Common myeloid progenitor, CD34-positive (primary cell): ENCODE data around the gene ALX3.

Experiments
- CTCF ChIA-PET: fragments of 350-600 bp; sonication (Branson Sonifier 250); formaldehyde crosslinking; loops from one replicate; lab custom pipeline; 2021; ENCODE audit warnings: antibody characterized with exemption; lab: Charles Lee
- POLR2A ChIA-PET: fragments of 350-600 bp; sonication (Branson Sonifier 250); formaldehyde crosslinking; loops from one replicate; lab custom pipeline; 2021; ENCODE audit warnings: antibody characterized with exemption; lab: Charles Lee
- DNase-seq, 3 donors: peaks; one replicate each; pipeline versions ENCODE4 v3.0.0 to v3.0.0-alpha.2; 2013
- H3K27ac ChIP-seq, 2 experiments: 1 replicate in 1 of 2; 2 replicates in 1 of 2; pipeline ENCODE4 v1.7.0; 2013; ENCODE audit warnings: inconsistent platforms in 2 of 2, low read length in 2 of 2, mild to moderate bottlenecking in 2 of 2, low read depth in 1 of 2, moderate library complexity in 1 of 2; ENCODE audit not compliant: severe bottlenecking in 2 of 2, insufficient read depth in 1 of 2, poor library complexity in 1 of 2
- H3K27me3 ChIP-seq, 5 experiments: replicated peaks in 2 of 5; 1 replicate in 3 of 5; 2 replicates in 2 of 5; pipeline versions ENCODE4 v1.6.1 to v1.7.0; 2013; ENCODE audit warnings: low read length in 4 of 5, mild to moderate bottlenecking in 2 of 5, moderate library complexity in 2 of 5, inconsistent platforms in 1 of 5; ENCODE audit not compliant: insufficient read depth in 5 of 5, control insufficient read depth in 4 of 5
- H3K36me3 ChIP-seq, 4 experiments: 1 replicate in 2 of 4; 2 replicates in 2 of 4; pipeline versions ENCODE4 v1.6.1 to v1.7.0; 2013; ENCODE audit warnings: low read length in 3 of 4, control low read depth in 1 of 4, mild to moderate bottlenecking in 1 of 4; ENCODE audit not compliant: control insufficient read depth in 4 of 4, insufficient read depth in 4 of 4
- H3K4me1 ChIP-seq, 4 experiments: 1 replicate in 3 of 4; 2 replicates in 1 of 4; pipeline versions ENCODE4 v1.6.1 to v1.7.1; 2013; ENCODE audit warnings: low read length in 3 of 4, mild to moderate bottlenecking in 3 of 4, control low read depth in 1 of 4, inconsistent platforms in 1 of 4, moderate library complexity in 1 of 4; ENCODE audit not compliant: control insufficient read depth in 4 of 4, insufficient read depth in 4 of 4; ENCODE audit errors: control extremely low read depth in 1 of 4
- H3K4me3 ChIP-seq, 7 experiments: 1 replicate in 4 of 7; 2 replicates in 3 of 7; pipeline versions ENCODE4 v1.5.1 to v1.7.0; 2013; ENCODE audit warnings: mild to moderate bottlenecking in 7 of 7, low read length in 6 of 7, moderate library complexity in 6 of 7, inconsistent platforms in 2 of 7, low read depth in 2 of 7, control low read depth in 1 of 7; ENCODE audit not compliant: insufficient read depth in 4 of 7, control insufficient read depth in 1 of 7; ENCODE audit errors: extremely low read depth in 1 of 7
- H3K9me3 ChIP-seq, 5 experiments: 1 replicate in 4 of 5; 2 replicates in 1 of 5; pipeline versions ENCODE4 v1.6.1 to v1.7.1; 2013; ENCODE audit warnings: low read length in 4 of 5, mild to moderate bottlenecking in 2 of 5, inconsistent platforms in 1 of 5, low read depth in 1 of 5, moderate library complexity in 1 of 5; ENCODE audit not compliant: control insufficient read depth in 4 of 5, insufficient read depth in 2 of 5; ENCODE audit errors: control extremely low read depth in 1 of 5
- WGBS: methylation state at CpG from one replicate; pipeline ENCODE4 v1.1.5; 2013; ENCODE audit not compliant: insufficient coverage; 5-methylcytosine and 5-hydroxymethylcytosine counted together

The ALX3 gene

GRCh38 chr1:110048923-110049601 is 21.4 kb downstream of the ALX3 start:
- no peak overlapping the region for H3K4me3 ChIP-seq
- no peak for DNase-seq
- CTCF ChIA-PET = interaction anchor here (1.1 to 12.8 kb wide), 7 partner anchors 9 to 66 kb away, joined by 3 to 221 read pairs (median 41); partner anchors contain the start of genes STRIP1 and UBL4B
- no peak overlapping the region for H3K27ac ChIP-seq
- WGBS = 97% methylated on average over 7 of the region's 9 CpGs
- no peaks in the 10 kb centered on the region for H3K27me3 ChIP-seq
- H3K4me1 ChIP-seq = no peaks in the 10 kb centered on the region
- POLR2A ChIA-PET = no interaction called here
- peaks cover 29 to 95% (median 74%) of the 10 kb centered on the region in 4 experiments for H3K36me3 ChIP-seq
- H3K9me3 ChIP-seq = no peaks in the 10 kb centered on the region

- no peak for DNase-seq
- WGBS = 97% methylated on average over 5 of the region's 5 CpGs
- peaks cover 37 to 95% (median 74%) of the 10 kb centered on the region in 4 experiments for H3K36me3 ChIP-seq
- POLR2A ChIA-PET = no interaction called here
- CTCF ChIA-PET = interaction anchor here (1.1 to 12.8 kb wide), 4 partner anchors 8 to 67 kb away, joined by 3 to 221 read pairs (median 120); partner anchors contain the start of genes STRIP1 and UBL4B
- H3K27ac ChIP-seq = no peak overlapping the region
- H3K9me3 ChIP-seq = no peaks in the 10 kb centered on the region
- H3K27me3 ChIP-seq = no peaks in the 10 kb centered on the region
- no peaks in the 10 kb centered on the region for H3K4me1 ChIP-seq
- no peak overlapping the region for H3K4me3 ChIP-seq
These were observed 22.2 kb downstream of the ALX3 start for GRCh38 chr1:110048240-110048639.

GRCh38 chr1:110047463-110047862 is 23.0 kb downstream of the ALX3 start:
- Histone ChIP-seq H3K9me3 (no peaks in the 10 kb centered on the region), H3K4me3 (no peak overlapping the region), H3K36me3 (peaks cover 41 to 95% (median 72%) of the 10 kb centered on the region in 4 experiments), H3K4me1 (no peaks in the 10 kb centered on the region), H3K27ac (no peak overlapping the region), H3K27me3 (no peaks in the 10 kb centered on the region)
- CTCF ChIA-PET = interaction anchor here (0.6 to 12.8 kb wide), 5 partner anchors 7 to 54 kb away, joined by 4 to 221 read pairs (median 5); partner anchors contain the start of gene STRIP1
- DNase-seq = no peak
- no CpG with 5 or more reads among the region's 3 CpGs for WGBS
- POLR2A ChIA-PET = interaction anchor here (0.8 kb wide), 1 partner anchor 807 kb away, joined by 5 read pairs; no protein-coding TSS in a partner anchor

GRCh38 chr1:110043016-110043415 is 27.5 kb downstream of the ALX3 start:
- CTCF ChIA-PET = interaction anchor here (12.7 kb wide), 1 partner anchor 10 kb away, joined by 158 read pairs; no protein-coding TSS in a partner anchor
- Histone ChIP-seq H3K27ac (no peak overlapping the region), H3K36me3 (peaks cover 37 to 93% (median 79%) of the 10 kb centered on the region in 4 experiments), H3K4me3 (no peak overlapping the region), H3K4me1 (no peaks in the 10 kb centered on the region), H3K9me3 (no peaks in the 10 kb centered on the region), H3K27me3 (no peaks in the 10 kb centered on the region)
- DNase-seq = no peak
- POLR2A ChIA-PET = no interaction called here
- 98% methylated on average over 10 of the region's 10 CpGs for WGBS

GRCh38 chr1:110040548-110040947 is 29.9 kb downstream of the ALX3 start:
- no peaks in the 10 kb centered on the region for H3K9me3 ChIP-seq
- H3K36me3 ChIP-seq = peaks cover 31 to 80% (median 69%) of the 10 kb centered on the region in 4 experiments
- peaks cover 3 to 5% (median 3%) of the 10 kb centered on the region in 4 experiments for H3K4me1 ChIP-seq
- no peak for DNase-seq
- POLR2A ChIA-PET = no interaction called here
- 100% methylated on average over 3 of the region's 4 CpGs for WGBS
- no peak overlapping the region for H3K27ac ChIP-seq
- CTCF ChIA-PET = interaction anchor here (1.3 to 12.7 kb wide), 3 partner anchors 12 to 25 kb away, joined by 3 to 158 read pairs (median 3); no protein-coding TSS in a partner anchor
- no peaks in the 10 kb centered on the region for H3K27me3 ChIP-seq
- H3K4me3 ChIP-seq = no peak overlapping the region

DNA sequence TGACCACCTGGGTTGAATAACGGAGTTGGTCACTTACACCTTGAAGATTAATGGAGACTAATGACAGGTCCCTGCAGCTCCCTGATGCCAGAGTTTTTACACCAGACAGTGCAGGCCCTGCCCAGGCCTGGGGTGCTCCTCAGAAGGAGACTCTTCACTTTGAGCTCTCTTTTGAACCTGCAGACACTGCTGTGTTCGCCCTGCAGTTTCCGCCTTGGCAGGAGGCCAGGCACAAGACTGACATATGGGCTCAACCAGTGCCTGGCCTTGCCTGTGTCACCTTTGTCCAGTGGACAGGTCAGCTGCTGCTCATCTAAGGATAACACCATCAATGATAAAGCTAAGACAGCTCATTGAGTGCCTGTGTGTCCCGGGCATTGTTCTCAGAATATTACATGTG is 30.8 kb downstream of the ALX3 start:
- Histone ChIP-seq H3K4me3 (no peak overlapping the region), H3K4me1 (peaks cover 5 to 10% (median 9%) of the 10 kb centered on the region in 4 experiments), H3K27ac (no peak overlapping the region), H3K36me3 (peaks cover 30 to 71% (median 61%) of the 10 kb centered on the region in 4 experiments), H3K9me3 (no peaks in the 10 kb centered on the region), H3K27me3 (no peaks in the 10 kb centered on the region)
- POLR2A ChIA-PET = interaction anchor here (0.8 kb wide), 1 partner anchor 14 kb away, joined by 3 read pairs; no protein-coding TSS in a partner anchor
- CTCF ChIA-PET = interaction anchor here (1.0 to 12.7 kb wide), 4 partner anchors 10 to 26 kb away, joined by 3 to 158 read pairs (median 4); no protein-coding TSS in a partner anchor
- 95% methylated on average over 3 of the region's 4 CpGs for WGBS
- no peak for DNase-seq

- Histone ChIP-seq H3K27me3 (no peaks in the 10 kb centered on the region), H3K9me3 (no peaks in the 10 kb centered on the region), H3K4me3 (no peak overlapping the region), H3K27ac (no peak overlapping the region), H3K4me1 (peaks cover 13 to 20% (median 16%) of the 10 kb centered on the region in 4 experiments), H3K36me3 (peaks cover 20 to 59% (median 51%) of the 10 kb centered on the region in 4 experiments)
- WGBS = 100% methylated on average over 3 of the region's 5 CpGs
- POLR2A ChIA-PET = no interaction called here
- DNase-seq = no peak
- CTCF ChIA-PET = interaction anchor here (1.6 to 12.7 kb wide), 2 partner anchors 9 to 15 kb away, joined by 4 to 158 read pairs; no protein-coding TSS in a partner anchor
These were observed 32.2 kb downstream of the ALX3 start for GRCh38 chr1:110038271-110038670.
